ENCODE results near the gene MEGF6. TPM values are rescaled to one million over a fixed set of nuclear protein-coding genes. Genes with fewer than 3 reads are reported as not detected.

MEGF6 gene
- total and polyA plus RNA-seq, 9 of the 15 experiments (the other 6 are each of a cell fraction or from before 2014, with no cell fraction given) = 0.03 to 1.7 (median 0.24) TPM; not detected in 3

GRCh38 chr1:3471356-3472087, 139.8 kb downstream of the MEGF6 start:
- POLR2A ChIA-PET = interaction anchor here (1.1 kb wide), 1 partner anchor 9 kb away, joined by 4 read pairs; no protein-coding TSS in a partner anchor
- Histone ChIP-seq H3K4me3 (no peak overlapping the region), H3K27ac (ENCODE audit: extremely low read depth, low read depth, low read length) (no peak overlapping the region), H3K9ac (ENCODE audit: insufficient read depth in 1 of 2, low read depth in 2 of 2, low read length in 2 of 2) (no peak overlapping the region; a peak in 1 of 4 replicates), H3K27me3 (ENCODE audit: control insufficient read depth in 2 of 2, insufficient read depth in 2 of 2, low read length in 2 of 2) (peaks cover 4 to 49% of the 10 kb centered on the region in 2 experiments; a peak in 4 of 5 replicates), H4K20me1 (replicated peaks; ENCODE audit: control insufficient read depth, insufficient read depth, low read length) (peaks cover 7% of the 10 kb centered on the region; the same call in 1 of the 2 replicates), H3K36me3 (ENCODE audit: control insufficient read depth, insufficient read depth, low read length) (no peaks in the 10 kb centered on the region), H2AFZ (ENCODE audit: low read depth, low read length) (0 out of 2 replicates have a peak overlapping the region, but pooled peaks have one; percentile 32), H3K9me3 (replicated peaks; ENCODE audit: control insufficient read depth, insufficient read depth, low read depth, low read length) (no peaks in the 10 kb centered on the region), H3K79me2 (ENCODE audit: control insufficient read depth, insufficient read depth, low read length) (no peaks in the 10 kb centered on the region), H3K4me2 (ENCODE audit: insufficient read depth, low read length) (peak overlapping the region; percentile 4; the same call in 1 of the 2 replicates), H3K9me1 (ENCODE audit: control insufficient read depth, insufficient read depth, low read length) (peaks cover 4% of the 10 kb centered on the region), H3K4me1 (replicated peaks in 1 of 2; ENCODE audit: control insufficient read depth in 2 of 2, insufficient read depth in 2 of 2, low read length in 2 of 2) (peaks cover 0 to 57% of the 10 kb centered on the region in 2 experiments; a peak in 3 of 5 replicates)
- DNase-seq (ENCODE audit: extremely low read depth in 1 of 4, low spot score in 3 of 4) (peak; percentile 54 to 72 (median 62)), ATAC-seq (peak; percentile 50), FAIRE-seq (peak; percentile 51)
- 5% methylated on average over 23 of the region's 25 CpGs for WGBS (ENCODE audit: insufficient coverage, low coverage, missing lambda C conversion rate)
- intact Hi-C loops (cut with micrococcal nuclease) = no loop called here
- CTCF ChIA-PET (ENCODE audit: low intra/inter-chr PET ratio) = interaction anchor here (0.7 to 2.2 kb wide), 2 partner anchors 14 to 18 kb away, joined by 3 to 13 read pairs; partner anchors contain the start of gene ARHGEF16
- in situ Hi-C loops (cut with MboI) = no loop called here
- BruUV-seq (replicated peaks) = no TSS peak
- TF ChIP-seq CTCF (IDR thresholded peaks at IDR 0.05 in 2 of 3, conservative IDR thresholded peaks at IDR 0.05 in 1 of 3; ENCODE audit: insufficient read depth in 2 of 3, low read depth in 1 of 3, low read length in 3 of 3) (peak; percentile 43 to 54 (median 50); a peak in 4 of 6 replicates), EGR1 (conservative IDR thresholded peaks at IDR 0.05) (peak; percentile 95), NRF1 (conservative IDR thresholded peaks at IDR 0.05 in 1 of 2, IDR thresholded peaks at IDR 0.05 in 1 of 2) (peak; percentile 66 to 74), RAD21 (CRISPR knock-in tag; conservative IDR thresholded peaks at IDR 0.05 in 1 of 2, IDR thresholded peaks at IDR 0.05 in 1 of 2) (peak in 1 of 2 experiments; percentile 39; a peak in 2 of 4 replicates), ELF1 (tag; IDR thresholded peaks at IDR 0.05) (no peak), TCFL5 (CRISPR knock-in tag; conservative IDR thresholded peaks at IDR 0.05) (no peak), KDM1A (IDR thresholded peaks at IDR 0.05) (peak in 1 of 2 experiments; percentile 64; a peak in 1 of 4 replicates), HIVEP1 (CRISPR knock-in tag; IDR thresholded peaks at IDR 0.05) (no peak), CTBP1 (IDR thresholded peaks at IDR 0.05; ENCODE audit: borderline replicate concordance) (0 out of 2 replicates have a peak, but pooled peaks have one; percentile 32), REST (IDR thresholded peaks at IDR 0.05; ENCODE audit: borderline replicate concordance) (peak; percentile 35; the same call in 1 of the 2 replicates), REST (CRISPR knock-in tag; IDR thresholded peaks at IDR 0.05; ENCODE audit: low read depth) (no peak)

Measured in K562 (cell line).